Liver (tissue), 3 donors: Measurements from ENCODE around the gene PDYN.

Source experiments
- JUND ChIP-seq, 2 donors: IDR thresholded peaks; 2 replicates each; pipeline ENCODE4 v1.6.1; 2016; ENCODE audit warnings: antibody characterized with exemption in 2 of 2
- RAD21 ChIP-seq, 2 donors: IDR thresholded peaks; 2 replicates each; pipeline ENCODE4 v1.6.1; 2016; ENCODE audit warnings: antibody characterized with exemption in 2 of 2, mild to moderate bottlenecking in 2 of 2
- YY1 ChIP-seq: IDR thresholded peaks from 2 replicates; pipeline ENCODE4 v1.6.1; 2016; ENCODE audit warnings: antibody characterized with exemption, mild to moderate bottlenecking
- TF ChIP-seq, protein P1 (sequence below): fragments of 150-350 bp; IDR thresholded peaks from 2 replicates; pipeline ENCODE4 v1.5.1; 2017; ENCODE audit warnings: improper control_type of control experiment, low read depth, low read length; ENCODE audit not compliant: missing input control
- TF ChIP-seq, protein P2 (sequence below): IDR thresholded peaks from 2 replicates; pipeline ENCODE4 v1.6.1; 2016; ENCODE audit warnings: antibody characterized with exemption, mild to moderate bottlenecking
- donor health status: healthy.
- donor health status: healthy.

- TF ChIP-seq, protein P1, sequence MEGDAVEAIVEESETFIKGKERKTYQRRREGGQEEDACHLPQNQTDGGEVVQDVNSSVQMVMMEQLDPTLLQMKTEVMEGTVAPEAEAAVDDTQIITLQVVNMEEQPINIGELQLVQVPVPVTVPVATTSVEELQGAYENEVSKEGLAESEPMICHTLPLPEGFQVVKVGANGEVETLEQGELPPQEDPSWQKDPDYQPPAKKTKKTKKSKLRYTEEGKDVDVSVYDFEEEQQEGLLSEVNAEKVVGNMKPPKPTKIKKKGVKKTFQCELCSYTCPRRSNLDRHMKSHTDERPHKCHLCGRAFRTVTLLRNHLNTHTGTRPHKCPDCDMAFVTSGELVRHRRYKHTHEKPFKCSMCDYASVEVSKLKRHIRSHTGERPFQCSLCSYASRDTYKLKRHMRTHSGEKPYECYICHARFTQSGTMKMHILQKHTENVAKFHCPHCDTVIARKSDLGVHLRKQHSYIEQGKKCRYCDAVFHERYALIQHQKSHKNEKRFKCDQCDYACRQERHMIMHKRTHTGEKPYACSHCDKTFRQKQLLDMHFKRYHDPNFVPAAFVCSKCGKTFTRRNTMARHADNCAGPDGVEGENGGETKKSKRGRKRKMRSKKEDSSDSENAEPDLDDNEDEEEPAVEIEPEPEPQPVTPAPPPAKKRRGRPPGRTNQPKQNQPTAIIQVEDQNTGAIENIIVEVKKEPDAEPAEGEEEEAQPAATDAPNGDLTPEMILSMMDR = no peak
- TF ChIP-seq YY1 (no peak), JUND (IDR thresholded peaks at IDR 0.05) (no peak), RAD21 (IDR thresholded peaks at IDR 0.05) (no peak)
- TF ChIP-seq, protein P2, sequence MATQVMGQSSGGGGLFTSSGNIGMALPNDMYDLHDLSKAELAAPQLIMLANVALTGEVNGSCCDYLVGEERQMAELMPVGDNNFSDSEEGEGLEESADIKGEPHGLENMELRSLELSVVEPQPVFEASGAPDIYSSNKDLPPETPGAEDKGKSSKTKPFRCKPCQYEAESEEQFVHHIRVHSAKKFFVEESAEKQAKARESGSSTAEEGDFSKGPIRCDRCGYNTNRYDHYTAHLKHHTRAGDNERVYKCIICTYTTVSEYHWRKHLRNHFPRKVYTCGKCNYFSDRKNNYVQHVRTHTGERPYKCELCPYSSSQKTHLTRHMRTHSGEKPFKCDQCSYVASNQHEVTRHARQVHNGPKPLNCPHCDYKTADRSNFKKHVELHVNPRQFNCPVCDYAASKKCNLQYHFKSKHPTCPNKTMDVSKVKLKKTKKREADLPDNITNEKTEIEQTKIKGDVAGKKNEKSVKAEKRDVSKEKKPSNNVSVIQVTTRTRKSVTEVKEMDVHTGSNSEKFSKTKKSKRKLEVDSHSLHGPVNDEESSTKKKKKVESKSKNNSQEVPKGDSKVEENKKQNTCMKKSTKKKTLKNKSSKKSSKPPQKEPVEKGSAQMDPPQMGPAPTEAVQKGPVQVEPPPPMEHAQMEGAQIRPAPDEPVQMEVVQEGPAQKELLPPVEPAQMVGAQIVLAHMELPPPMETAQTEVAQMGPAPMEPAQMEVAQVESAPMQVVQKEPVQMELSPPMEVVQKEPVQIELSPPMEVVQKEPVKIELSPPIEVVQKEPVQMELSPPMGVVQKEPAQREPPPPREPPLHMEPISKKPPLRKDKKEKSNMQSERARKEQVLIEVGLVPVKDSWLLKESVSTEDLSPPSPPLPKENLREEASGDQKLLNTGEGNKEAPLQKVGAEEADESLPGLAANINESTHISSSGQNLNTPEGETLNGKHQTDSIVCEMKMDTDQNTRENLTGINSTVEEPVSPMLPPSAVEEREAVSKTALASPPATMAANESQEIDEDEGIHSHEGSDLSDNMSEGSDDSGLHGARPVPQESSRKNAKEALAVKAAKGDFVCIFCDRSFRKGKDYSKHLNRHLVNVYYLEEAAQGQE = no peak
These were observed 14.6 kb downstream of the PDYN start for GRCh38 chr20:1979106-1979778.
